Measurements from ENCODE around the gene CLBA1. TPM values are rescaled to one million over a fixed set of nuclear protein-coding genes. Genes with fewer than 3 reads are reported as not detected.

Gene CLBA1
- total and polyA plus RNA-seq, 9 of the 15 experiments (the other 6 are each of a cell fraction or from before 2014, with no cell fraction given) = 0.04 to 3.9 (median 2.6) TPM

GRCh38 chr14:104948736-104949031 is 36.9 kb upstream of the CLBA1 start:
- H3K9ac ChIP-seq (ENCODE audit: insufficient read depth in 1 of 2, low read depth in 2 of 2, low read length in 2 of 2) = no peak overlapping the region
- H3K4me1 ChIP-seq (replicated peaks in 1 of 2; ENCODE audit: control insufficient read depth in 2 of 2, insufficient read depth in 2 of 2, low read length in 2 of 2) = no peaks in the 10 kb centered on the region
- no peak for FAIRE-seq
- no peaks in the 10 kb centered on the region for H3K36me3 ChIP-seq (ENCODE audit: control insufficient read depth, insufficient read depth, low read length)
- no peak overlapping the region for H3K27ac ChIP-seq (ENCODE audit: extremely low read depth, low read depth, low read length)
- no peak overlapping the region for H3K4me2 ChIP-seq (ENCODE audit: insufficient read depth, low read length)
- no TSS peak for BruUV-seq (replicated peaks)
- H3K9me1 ChIP-seq (ENCODE audit: control insufficient read depth, insufficient read depth, low read length) = no peaks in the 10 kb centered on the region
- ATAC-seq = no peak
- no peaks in the 10 kb centered on the region for H3K9me3 ChIP-seq (replicated peaks; ENCODE audit: control insufficient read depth, insufficient read depth, low read depth, low read length)
- no peak for DNase-seq (ENCODE audit: extremely low read depth in 1 of 4, low spot score in 3 of 4)
- ChIA-PET CTCF (ENCODE audit: low intra/inter-chr PET ratio) (no interaction called here), POLR2A (no interaction called here)
- no peak overlapping the region for H3K4me3 ChIP-seq
- intact Hi-C loops (cut with micrococcal nuclease) = no loop called here
- 11% methylated on average over 6 of the region's 11 CpGs for WGBS (ENCODE audit: insufficient coverage, low coverage, missing lambda C conversion rate)
- no peaks in the 10 kb centered on the region for H3K79me2 ChIP-seq (ENCODE audit: control insufficient read depth, insufficient read depth, low read length)
- no peak overlapping the region for H2AFZ ChIP-seq (ENCODE audit: low read depth, low read length)
- peaks cover 2 to 34% of the 10 kb centered on the region in 2 experiments; a peak in 4 of 5 replicates for H3K27me3 ChIP-seq (ENCODE audit: control insufficient read depth in 2 of 2, insufficient read depth in 2 of 2, low read length in 2 of 2)
- H4K20me1 ChIP-seq (replicated peaks; ENCODE audit: control insufficient read depth, insufficient read depth, low read length) = no peaks in the 10 kb centered on the region
- in situ Hi-C loops (cut with MboI) = no loop called here
- TF ChIP-seq TSC22D4 (tag; IDR thresholded peaks at IDR 0.05) = no peak
- TF ChIP-seq E2F1 (CRISPR knock-in tag; IDR thresholded peaks at IDR 0.05) = no peak
- TF ChIP-seq ZNF174 (CRISPR knock-in tag; IDR thresholded peaks at IDR 0.05) = no peak
- TF ChIP-seq MBD1 (CRISPR knock-in tag; IDR thresholded peaks at IDR 0.05) = no peak
- no peak for TF ChIP-seq ZNF277 (CRISPR knock-in tag; IDR thresholded peaks at IDR 0.05; ENCODE audit: borderline replicate concordance)
- TF ChIP-seq MED1 (CRISPR knock-in tag; IDR thresholded peaks at IDR 0.05; ENCODE audit: borderline replicate concordance) = no peak
- TF ChIP-seq ZBTB5 (IDR thresholded peaks at IDR 0.05) = no peak
- no peak for TF ChIP-seq ARID1B (IDR thresholded peaks at IDR 0.05)
- no peak for TF ChIP-seq MCM7 (IDR thresholded peaks at IDR 0.05)
- no peak for TF ChIP-seq RBM34 (IDR thresholded peaks at IDR 0.05; ENCODE audit: borderline replicate concordance, insufficient read depth, low read length)
- TF ChIP-seq ELF4 (CRISPR knock-in tag; IDR thresholded peaks at IDR 0.05) = no peak
- no peak for TF ChIP-seq BRF2 (IDR thresholded peaks at IDR 0.05; ENCODE audit: borderline replicate concordance, insufficient read depth, insufficient read length)
- no peak for TF ChIP-seq RBM39 (optimal IDR thresholded peaks at IDR 0.05; ENCODE audit: low read depth, low read length)
- no peak for TF ChIP-seq HEY1 (CRISPR knock-in tag; IDR thresholded peaks at IDR 0.05; ENCODE audit: borderline replicate concordance)
- no peak for TF ChIP-seq ZBTB2 (IDR thresholded peaks at IDR 0.05)

All from K562 (cell line).